Endothelial cell of umbilical vein (primary cell): ENCODE data around the gene ST6GAL1. TPM values are rescaled to one million over a fixed set of nuclear protein-coding genes. Genes with fewer than 3 reads are reported as not detected.

Experiments used
- BruUV-seq: library from RNA; stranded (reverse); fragments of 400-500 nt; replicated peaks from 2 replicates; lab custom pipeline; 2021; lab: Mats Ljungman, UMichigan
- CTCF ChIA-PET: fragments of 300-600, 350-600 bp; sonication (Branson Sonifier 250); formaldehyde crosslinking; loops from one replicate; lab custom pipeline; 2021; ENCODE audit warnings: antibody characterized with exemption, inconsistent platforms; lab: Charles Lee
- POLR2A ChIA-PET: fragments of 300-600, 350-600 bp; sonication (Branson Sonifier 250); formaldehyde crosslinking; loops from one replicate; lab custom pipeline; 2021; ENCODE audit warnings: antibody characterized with exemption, inconsistent platforms; lab: Charles Lee
- DNase-seq: peaks from one replicate; pipeline ENCODE4 v3.0.0-alpha.2; 2011; ENCODE audit warnings: low read depth, low spot score
- FAIRE-seq: peaks from 2 replicates; lab custom pipeline; 2011; peaks lifted over from hg19 to GRCh38; lab: Jason Lieb, UNC
- H2AFZ ChIP-seq: 2 replicates; pipeline ENCODE4 v1.6.0; 2012; ENCODE audit warnings: low read depth, low read length, control low read depth, inconsistent platforms
- H3K27ac ChIP-seq: 2 replicates; pipeline ENCODE4 v1.5.1; 2011; ENCODE audit warnings: low read depth, mild to moderate bottlenecking, control low read depth, low read length, moderate library complexity; ENCODE audit not compliant: insufficient read depth
- H3K27me3 ChIP-seq, 2 experiments: 2 replicates each; pipeline versions ENCODE4 v1.6.0 to v1.6.1; 2011; ENCODE audit warnings: low read length in 2 of 2, mixed read lengths in 1 of 2; ENCODE audit not compliant: control insufficient read depth in 2 of 2, insufficient read depth in 2 of 2
- H3K36me3 ChIP-seq, 2 experiments: 2 replicates in 1 of 2; 3 replicates in 1 of 2; pipeline ENCODE4 v1.5.1; 2011; ENCODE audit warnings: low read length in 2 of 2, mild to moderate bottlenecking in 1 of 2, moderate library complexity in 1 of 2; ENCODE audit not compliant: control insufficient read depth in 2 of 2, insufficient read depth in 2 of 2; ENCODE audit errors: extremely low read depth in 1 of 2
- H3K4me1 ChIP-seq: 3 replicates; pipeline ENCODE4 v1.5.1; 2011; ENCODE audit warnings: mild to moderate bottlenecking, low read length; ENCODE audit not compliant: control insufficient read depth, insufficient read depth; ENCODE audit errors: extremely low read depth
- H3K4me2 ChIP-seq: 2 replicates; pipeline ENCODE4 v1.6.1; 2011; ENCODE audit warnings: low read length, control low read depth, mixed read lengths; ENCODE audit not compliant: insufficient read depth
- H3K4me3 ChIP-seq, 3 experiments: fragments of 200-600 bp in 1 of 3; sonication (generic), shearing (Covaris generic) in 1 of 3; replicated peaks in 1 of 3; 2 replicates each; pipeline ENCODE4 v1.5.1; 2011 to 2016; ENCODE audit warnings: control low read depth in 3 of 3, low read length in 3 of 3, mild to moderate bottlenecking in 2 of 3, inconsistent platforms in 1 of 3, low read depth in 1 of 3, moderate library complexity in 1 of 3; ENCODE audit not compliant: insufficient read depth in 1 of 3
- H3K79me2 ChIP-seq: 2 replicates; pipeline ENCODE4 v1.6.0; 2012; ENCODE audit warnings: low read length, inconsistent platforms; ENCODE audit not compliant: control insufficient read depth, insufficient read depth
- H3K9ac ChIP-seq: replicated peaks from 2 replicates; pipeline ENCODE3; 2011; ENCODE audit warnings: low read length, control low read depth; ENCODE audit not compliant: insufficient read depth; ENCODE audit errors: extremely low read depth
- H3K9me1 ChIP-seq: replicated peaks from 3 replicates; pipeline ENCODE4 v1.6.0; 2011; ENCODE audit warnings: mild to moderate bottlenecking, low read length; ENCODE audit not compliant: control insufficient read depth, insufficient read depth; ENCODE audit errors: extremely low read depth
- H3K9me3 ChIP-seq: replicated peaks from 2 replicates; pipeline ENCODE4 v1.5.1; 2012; ENCODE audit warnings: low read length, inconsistent platforms; ENCODE audit not compliant: control insufficient read depth, insufficient read depth
- H4K20me1 ChIP-seq: replicated peaks from 2 replicates; pipeline ENCODE3; 2011; ENCODE audit warnings: mild to moderate bottlenecking, low read length; ENCODE audit not compliant: control insufficient read depth, insufficient read depth; ENCODE audit errors: extremely low read depth
- CTCF ChIP-seq, 2 donors: IDR thresholded peaks; 1 replicate in 1 of 2; 2 replicates in 1 of 2; pipeline ENCODE4 v1.5.1; 2011; ENCODE audit warnings: low read length in 2 of 2, mild to moderate bottlenecking in 2 of 2, moderate library complexity in 2 of 2, control low read depth in 1 of 2, inconsistent platforms in 1 of 2, low read depth in 1 of 2; ENCODE audit not compliant: insufficient read depth in 1 of 2; ENCODE audit errors: extremely low read depth in 1 of 2
- EZH2 ChIP-seq: IDR thresholded peaks from 2 replicates; pipeline ENCODE4 v1.6.1; 2012; ENCODE audit warnings: borderline replicate concordance, low read depth, mild to moderate bottlenecking, moderate library complexity, low read length, inconsistent platforms; ENCODE audit not compliant: severe bottlenecking
- FOS ChIP-seq: IDR thresholded peaks from 2 replicates; pipeline ENCODE4 v1.6.1; 2011; ENCODE audit warnings: mild to moderate bottlenecking, low read length, moderate library complexity, borderline replicate concordance; ENCODE audit not compliant: insufficient read depth
- GATA2 ChIP-seq: IDR thresholded peaks from 2 replicates; pipeline ENCODE4 v1.7.0; 2011; ENCODE audit warnings: low read depth, mild to moderate bottlenecking, moderate library complexity, mixed read lengths, low read length; ENCODE audit not compliant: insufficient read length, insufficient read depth
- JUN ChIP-seq: IDR thresholded peaks from 2 replicates; pipeline ENCODE4 v1.6.1; 2011; ENCODE audit warnings: borderline replicate concordance, low read depth; ENCODE audit not compliant: insufficient read length, insufficient read depth
- MAX ChIP-seq: IDR thresholded peaks from 2 replicates; pipeline ENCODE4 v1.6.1; 2011; ENCODE audit not compliant: insufficient read depth, insufficient read length
- MYC ChIP-seq: IDR thresholded peaks from one replicate; pipeline ENCODE4 v1.6.1; 2011; ENCODE audit warnings: mild to moderate bottlenecking, low read depth, low read length
- POLR2A ChIP-seq: IDR thresholded peaks from 2 replicates; pipeline ENCODE4 v1.6.1; 2012; ENCODE audit warnings: low read depth, mild to moderate bottlenecking, control low read depth, low read length
- POLR2AphosphoS5 ChIP-seq: IDR thresholded peaks from 2 replicates; pipeline ENCODE4 v1.6.1; 2012; ENCODE audit warnings: low read depth, mild to moderate bottlenecking, control low read depth, low read length, moderate library complexity; ENCODE audit not compliant: insufficient read depth
- dilution Hi-C: fragments of 300-500 bp; cut with MboI; formaldehyde crosslinking; loops from one replicate; pipeline ENCODE4 v1.15.0; 2019; ENCODE audit warnings: low sequenced_read_pairs; ENCODE audit not compliant: extremely low pct_ligation_motif_present
- intact Hi-C: fragments of 100-400 bp; cut with micrococcal nuclease; formaldehyde crosslinking; loops from one replicate; pipeline ENCODE4 v1.10.0; 2022
- polyA plus RNA-seq, 4 experiments: library from polyadenylated mRNA; depleted of rRNA in 3 of 4; stranded (reverse) in 3 of 4; unstranded in 1 of 4; fragments of >200 nt; gene quantifications; 2 replicates each; pipeline versions ENCODE4 v1.2.1 to v1.2.3, GENCODE V29; 2011 to 2012; ENCODE audit warnings: missing spikeins in 1 of 4
- total RNA-seq: library from RNA; stranded (reverse); gene quantifications from 2 replicates; pipeline ENCODE4 v1.2.3, GENCODE V29; 2021

The ST6GAL1 gene
- total and polyA plus RNA-seq, 2 donors (not counting 3 experiments of a cell fraction or from before 2014, with no cell fraction given): 63.9 to 101 TPM

DNA sequence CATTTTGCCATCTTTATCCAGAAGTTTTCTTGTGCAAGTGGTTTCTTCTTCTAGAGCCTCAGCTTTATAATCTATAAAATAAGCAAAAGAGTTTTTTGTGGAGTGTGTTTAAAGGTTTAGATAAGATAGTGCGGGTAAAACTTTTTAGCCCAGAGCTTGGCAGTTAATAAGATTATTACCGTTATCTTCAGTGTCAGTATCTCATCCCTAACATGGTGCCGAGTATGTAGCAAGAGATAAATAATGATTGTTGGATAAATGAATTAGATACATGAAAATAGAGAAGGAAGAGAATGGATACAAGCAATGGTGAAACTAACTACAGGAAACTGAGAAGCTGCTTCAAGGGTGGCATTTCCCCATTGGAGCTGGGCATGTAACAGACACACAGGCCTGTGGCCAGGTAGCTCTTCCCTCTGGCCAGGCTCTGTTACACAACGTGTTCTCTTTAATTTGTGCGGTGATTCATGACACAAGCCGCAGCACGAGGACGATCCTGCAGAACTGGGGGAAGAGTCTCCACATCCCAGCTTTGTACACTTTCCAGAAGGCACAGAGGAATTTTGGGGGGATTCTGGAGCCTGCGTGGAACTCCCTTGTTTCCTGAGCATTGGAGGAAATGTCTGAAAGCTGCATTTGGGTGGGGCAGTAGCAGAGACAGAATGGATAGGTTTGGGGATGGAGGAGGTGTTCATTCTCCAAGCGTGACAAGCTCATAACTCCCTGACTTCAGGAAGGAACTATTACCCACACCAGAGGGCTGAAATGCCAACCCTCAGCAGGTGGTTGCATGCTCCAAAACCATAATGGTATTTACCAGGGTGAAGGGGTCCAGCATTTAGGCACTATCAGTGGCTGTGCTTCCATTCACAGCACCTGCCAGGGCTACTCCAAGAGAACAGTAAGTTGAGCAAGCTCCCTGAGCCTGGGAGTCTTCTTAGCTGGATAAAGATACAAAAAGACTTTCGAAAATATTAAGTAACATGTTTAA lies 14.2 kb upstream of the ST6GAL1 start:
- Histone ChIP-seq H3K4me2 (no peak overlapping the region), H4K20me1 (no peaks in the 10 kb centered on the region), H3K9ac (no peak overlapping the region), H3K79me2 (no peaks in the 10 kb centered on the region), H3K36me3 (no peaks in the 10 kb centered on the region), H3K4me3 (no peak overlapping the region), H3K4me1 (no peaks in the 10 kb centered on the region), H3K9me3 (no peaks in the 10 kb centered on the region), H2AFZ (no peak overlapping the region), H3K27me3 (no peaks in the 10 kb centered on the region), H3K27ac (no peak overlapping the region), H3K9me1 (no peaks in the 10 kb centered on the region)
- no TSS peak for BruUV-seq
- CTCF ChIA-PET: interaction anchor here (1.8 kb wide), 1 partner anchor 67 kb away, joined by 6 read pairs; no protein-coding TSS in a partner anchor
- TF ChIP-seq GATA2 (no peak), MAX (no peak), MYC (no peak), EZH2 (no peak), POLR2AphosphoS5 (no peak), POLR2A (no peak), FOS (no peak), CTCF (IDR thresholded peaks at IDR 0.05; ENCODE audit: extremely low read depth in 1 of 2, insufficient read depth in 1 of 2, low read depth in 1 of 2, low read length in 2 of 2) (no peak), JUN (no peak)
- dilution Hi-C loops (no loop called here), intact Hi-C loops (no loop called here)
- DNase-seq (no peak), FAIRE-seq (no peak)
- POLR2A ChIA-PET: no interaction called here
